HG03060 (cell line): ENCODE measurements around the gene NBAS.
"Not testable (repeated sequence)": the region's sequence is repeated elsewhere in the genome, so short reads cannot be mapped to it uniquely, and the experiment has no call there.

Experiments
- ATAC-seq: cut with Tn5 transposase; IDR thresholded peaks from one replicate; pipeline ENCODE4 v1.9.1; 2021; ENCODE audit warnings: low read depth, moderate number of reproducible peaks; ENCODE audit not compliant: unreplicated experiment

The NBAS gene

GRCh38 chr2:15533860-15534480 is 27.2 kb downstream of the NBAS start:
- ATAC-seq: no peak

DNA sequence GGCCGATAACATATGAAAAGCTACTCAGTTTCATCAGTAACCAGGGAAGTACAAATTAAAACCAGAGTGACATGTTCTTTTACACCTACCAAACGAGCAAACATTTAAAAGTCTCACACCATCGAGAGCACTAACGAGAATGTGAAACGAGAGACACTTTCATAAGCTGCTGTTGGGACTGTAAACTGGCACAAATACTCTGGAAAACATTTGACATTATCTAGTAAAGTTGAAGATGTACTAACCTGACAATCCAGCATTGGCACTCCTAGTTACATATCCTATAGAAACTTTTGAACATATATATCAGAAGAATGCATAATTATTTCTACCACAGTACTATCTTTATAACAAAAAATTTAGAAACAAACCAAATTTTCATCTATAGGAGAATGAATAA is 28.1 kb downstream of the NBAS start:
- ATAC-seq: no peak

- ATAC-seq: no peak
Observed at GRCh38 chr2:15531095-15531854, 29.9 kb downstream of the NBAS start.

GRCh38 chr2:15527074-15527739 is 33.9 kb downstream of the NBAS start:
- ATAC-seq: no peak

DNA sequence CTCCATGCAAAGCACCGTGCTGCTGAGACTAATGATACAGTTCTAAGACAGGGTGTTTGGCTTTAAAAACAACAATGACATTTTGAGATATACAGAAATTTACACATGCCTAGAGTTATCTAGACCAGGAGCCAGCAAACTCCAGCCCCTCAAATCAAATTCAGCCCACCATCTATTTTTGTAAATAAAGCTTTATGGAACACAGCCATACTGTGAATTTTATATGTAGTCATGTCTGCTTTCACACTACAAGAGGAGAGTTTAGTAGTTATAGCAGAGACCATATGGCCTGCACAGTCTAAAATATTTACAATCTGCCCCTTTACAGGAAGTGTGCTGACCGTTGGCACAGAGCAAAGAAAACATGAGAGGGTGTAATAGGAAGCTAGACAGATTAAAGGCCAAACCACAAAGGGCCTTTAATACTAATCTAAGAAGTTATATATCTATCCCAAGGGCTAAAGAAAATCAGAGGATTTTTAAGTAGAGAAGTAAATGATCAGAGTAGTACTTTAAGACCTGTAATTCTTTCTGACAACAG is 39.4 kb downstream of the NBAS start:
- no peak for ATAC-seq

DNA sequence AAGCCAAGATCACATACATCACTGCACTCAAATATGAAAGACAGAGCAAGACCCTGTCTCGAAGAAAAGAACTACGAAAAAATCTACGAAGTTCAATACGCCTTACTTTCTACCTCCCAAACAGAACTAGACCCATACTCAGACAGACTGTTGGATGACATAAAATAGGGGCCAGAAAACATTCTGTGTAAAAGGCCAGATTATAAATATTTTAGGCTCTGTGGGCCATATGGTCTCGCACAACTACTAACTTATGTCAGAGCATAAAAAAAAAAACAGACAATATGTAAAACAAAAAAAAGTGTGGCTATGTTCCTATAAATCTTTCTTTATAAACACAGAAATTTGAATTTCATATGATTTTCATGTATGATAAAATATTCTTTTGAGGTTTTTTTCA is 40.8 kb downstream of the NBAS start:
- no peak for ATAC-seq

- ATAC-seq: not testable (repeated sequence)
Observed at GRCh38 chr2:15518759-15519158, 42.4 kb downstream of the NBAS start.

- ATAC-seq: no peak
Observed at GRCh38 chr2:15517793-15518192, 43.3 kb downstream of the NBAS start.

GRCh38 chr2:15511686-15512085 is 49.4 kb downstream of the NBAS start:
- no peak for ATAC-seq

DNA sequence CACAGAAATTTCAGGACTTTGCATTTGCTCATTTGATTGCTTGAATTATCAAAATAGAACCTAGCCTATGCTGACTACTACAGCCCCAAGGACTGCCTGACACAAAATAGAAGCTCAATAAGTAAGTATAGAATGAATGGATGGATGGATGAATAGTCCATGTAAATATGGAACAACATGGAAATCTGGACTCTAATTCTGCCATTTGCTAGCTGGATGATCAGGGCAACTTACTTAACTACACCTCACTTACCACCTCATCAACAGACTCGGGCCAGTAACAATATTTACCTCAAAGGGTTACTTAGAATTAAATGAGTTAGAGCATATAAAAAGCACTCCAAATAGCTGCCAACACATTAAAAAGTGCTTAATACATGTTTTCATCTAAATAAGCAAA is 50.6 kb downstream of the NBAS start:
- no peak for ATAC-seq

DNA sequence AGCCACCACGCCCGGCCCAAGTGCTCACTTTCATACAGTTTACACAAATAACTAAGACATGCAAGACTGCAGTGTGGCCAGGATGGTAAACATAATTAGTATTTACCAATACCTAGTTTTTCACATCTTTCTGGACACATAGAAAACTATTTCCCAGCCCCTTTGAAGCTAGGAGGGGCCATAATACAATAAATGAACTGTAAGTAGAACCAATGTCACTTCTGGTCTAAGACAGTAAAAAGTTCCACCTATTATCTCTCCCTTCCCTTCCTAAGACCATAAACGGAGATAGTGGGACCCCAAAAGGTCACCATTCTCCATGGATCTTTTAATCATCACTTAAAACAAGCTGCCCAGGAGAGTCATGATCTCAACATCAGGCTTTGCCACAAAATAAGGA is 51.0 kb downstream of the NBAS start:
- ATAC-seq: no peak

DNA sequence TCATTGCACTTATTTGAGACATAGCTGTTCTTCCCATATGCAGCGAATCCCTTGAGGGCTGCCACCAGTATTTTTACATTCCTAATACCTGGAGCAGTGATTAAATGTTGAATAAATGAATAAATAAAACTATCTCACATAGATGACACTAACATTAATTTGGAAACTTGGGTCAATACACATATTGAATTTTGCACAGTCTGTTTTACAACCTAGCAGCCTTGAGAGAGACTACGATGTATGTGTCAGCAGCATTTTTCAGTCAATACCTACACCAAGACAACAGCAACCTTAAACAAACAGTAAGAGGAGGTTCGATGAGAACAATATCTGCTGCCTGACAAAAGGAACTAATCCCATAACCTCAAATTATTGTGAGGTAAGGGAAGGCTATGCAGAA is 53.4 kb downstream of the NBAS start:
- no peak for ATAC-seq

DNA sequence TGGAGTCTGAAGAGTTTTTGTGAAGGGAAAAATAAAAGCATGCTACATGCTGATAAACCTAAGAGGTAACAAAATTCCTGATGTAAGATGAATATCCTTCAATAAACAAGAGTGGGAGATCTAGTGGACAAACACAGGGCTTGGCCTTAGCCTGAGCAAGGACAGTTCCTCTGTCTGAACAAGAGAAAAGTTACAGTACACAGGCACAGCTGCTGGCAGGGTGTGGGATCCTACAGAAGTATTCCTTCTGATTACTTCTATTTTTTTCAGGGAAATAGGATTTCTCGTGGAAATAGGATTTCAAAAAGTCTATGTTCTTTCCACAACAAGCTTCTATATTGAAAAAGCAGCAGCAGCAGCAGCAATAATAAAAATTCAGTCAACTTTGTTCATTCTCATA is 54.1 kb downstream of the NBAS start:
- ATAC-seq: no peak

- ATAC-seq: no peak
Observed at GRCh38 chr2:15506229-15506819, 54.8 kb downstream of the NBAS start.

DNA sequence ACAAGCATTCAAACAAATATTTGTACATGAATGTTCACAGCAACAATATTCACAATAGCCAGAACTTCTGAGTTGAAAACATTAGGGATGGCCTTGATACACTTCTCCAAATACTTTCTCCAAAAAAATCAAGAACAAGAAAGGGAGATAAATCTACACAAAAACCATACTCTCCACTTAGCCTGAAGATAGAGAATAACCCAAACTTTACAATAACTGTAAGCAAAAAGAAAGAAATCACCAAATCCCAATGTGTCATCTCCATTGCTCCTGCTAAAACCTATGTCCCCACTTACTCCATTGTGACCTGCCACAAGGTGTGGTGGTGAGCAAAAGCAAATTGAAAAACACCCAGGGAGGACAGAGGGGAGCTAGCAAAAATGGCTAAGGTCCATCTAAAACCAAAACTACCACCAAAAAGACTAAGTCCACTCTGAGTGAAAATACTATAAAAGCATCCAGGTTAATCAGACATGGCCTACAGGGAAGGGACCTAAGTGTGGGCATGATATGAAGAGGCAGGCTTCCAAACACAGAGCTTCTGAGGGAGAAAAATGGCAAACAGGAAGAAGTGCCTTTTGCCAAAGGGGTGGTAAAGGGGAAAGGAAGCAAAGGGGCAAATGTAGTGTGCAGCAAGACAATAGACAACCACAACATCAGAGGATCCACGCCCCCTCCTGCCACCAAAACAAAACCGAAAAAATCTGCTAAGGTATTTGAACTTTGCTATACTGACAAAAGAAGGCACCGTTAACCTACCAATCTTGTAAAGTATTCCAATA is 56.1 kb downstream of the NBAS start:
- no peak for ATAC-seq

DNA sequence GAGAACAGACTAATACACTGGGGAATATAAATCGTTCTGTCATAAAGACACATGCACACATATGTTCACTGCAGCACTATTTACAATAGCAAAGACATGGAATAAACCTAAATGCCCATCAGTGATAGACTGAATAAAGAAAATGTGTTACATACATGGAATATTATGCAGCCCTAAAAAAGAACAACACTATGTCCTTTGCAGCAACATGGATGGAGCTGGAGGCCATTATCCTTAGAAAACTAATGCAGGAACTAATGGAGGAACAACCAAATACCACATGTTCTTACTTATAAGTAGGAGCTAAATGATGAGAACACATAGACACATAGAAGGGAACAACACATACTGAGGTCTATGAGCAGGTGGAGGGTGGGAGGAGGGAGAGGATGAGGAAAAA is 61.9 kb downstream of the NBAS start:
- not testable (repeated sequence) for ATAC-seq

GRCh38 chr2:15498554-15498953 is 62.6 kb downstream of the NBAS start:
- ATAC-seq: no peak

DNA sequence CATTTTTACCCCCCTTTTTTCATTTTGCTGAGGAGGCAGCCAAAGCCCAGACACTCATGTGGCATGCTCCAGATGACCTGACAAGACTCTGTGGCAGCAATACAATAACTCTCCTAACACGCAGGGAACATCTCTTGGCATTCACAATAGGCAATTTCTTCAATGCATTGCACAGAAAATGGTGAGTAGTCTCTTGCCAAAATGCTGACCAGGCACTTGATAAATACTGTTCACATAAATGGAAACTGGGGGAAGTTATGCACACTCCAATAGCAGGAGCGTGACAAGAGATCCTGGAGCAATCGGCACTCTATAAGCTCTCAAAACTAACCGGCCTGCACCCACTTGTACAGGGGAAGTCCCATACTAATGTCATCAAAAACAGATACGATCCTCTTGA is 66.3 kb downstream of the NBAS start:
- ATAC-seq: no peak

DNA sequence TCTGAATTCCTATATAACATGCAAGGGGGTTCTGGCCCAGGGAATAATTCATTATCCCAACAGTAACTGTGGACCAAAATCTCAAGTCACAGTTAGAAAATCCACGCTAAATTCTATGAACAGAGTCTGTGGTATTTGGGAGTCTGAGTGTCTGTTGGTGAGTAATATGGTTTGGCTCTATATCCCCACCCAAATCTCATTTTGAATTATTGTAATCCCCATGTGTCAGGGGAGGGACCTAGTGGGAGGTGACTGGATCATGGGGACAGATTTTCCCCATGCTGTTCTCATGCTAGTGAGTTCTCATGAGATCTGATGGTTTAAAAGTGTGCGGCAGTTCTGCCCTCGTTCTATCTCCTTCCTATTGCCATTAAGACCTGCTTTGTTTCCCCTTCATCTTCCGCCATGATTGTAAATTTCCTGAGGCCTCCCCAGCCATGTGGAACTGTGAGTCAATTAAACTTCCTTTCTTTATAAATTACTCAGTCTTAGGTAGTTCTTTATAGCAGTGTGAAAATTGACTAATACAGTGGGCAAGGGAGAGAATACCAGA is 68.3 kb downstream of the NBAS start:
- ATAC-seq: no peak

DNA sequence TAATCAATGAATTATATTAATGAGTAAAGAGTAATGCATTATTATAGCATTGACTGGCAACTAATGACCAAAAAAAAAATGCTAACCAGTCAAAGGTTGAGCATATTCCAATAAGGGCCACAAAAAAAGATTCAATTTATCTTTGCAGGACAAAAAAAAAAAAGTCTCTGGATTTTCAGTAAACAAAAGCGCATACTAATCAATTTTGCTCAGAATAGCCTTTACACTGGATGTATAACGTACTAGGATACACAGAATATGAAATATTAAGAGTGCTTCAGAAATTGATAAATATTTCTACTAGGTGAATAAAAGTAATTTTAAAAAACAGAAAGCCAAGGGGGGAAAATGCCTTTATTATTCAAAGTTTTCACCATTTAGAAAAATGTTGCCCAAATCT is 74.4 kb downstream of the NBAS start:
- no peak for ATAC-seq
